ENCODE measurements around the gene HDHD5. TPM values are rescaled to one million over a fixed set of nuclear protein-coding genes. Genes with fewer than 3 reads are reported as not detected.

HDHD5 gene
- total RNA-seq, 1 experiment from 2014 or later: 37.2 TPM

DNA sequence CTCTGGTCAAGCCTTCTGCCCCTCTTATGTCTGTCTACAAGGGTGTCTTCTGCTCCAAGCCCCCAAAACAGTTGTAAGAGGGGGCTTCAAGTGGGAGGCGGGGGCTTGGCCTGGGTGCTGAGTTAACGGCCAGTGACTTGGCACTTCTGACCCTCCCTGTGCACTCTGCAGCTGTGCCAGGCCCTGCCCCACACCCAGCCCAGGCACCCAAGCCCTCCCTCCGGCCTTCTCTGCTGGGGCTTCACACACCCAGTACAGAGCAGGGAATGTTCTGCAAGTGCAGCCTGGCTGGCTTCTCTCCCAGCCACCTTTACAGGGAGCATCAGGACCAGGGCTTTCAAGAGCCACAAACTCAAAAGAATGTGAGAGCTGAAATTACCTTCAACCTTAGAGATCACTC, 41.7 kb downstream of the HDHD5 start:
- Histone ChIP-seq H3K4me3 (ENCODE audit: low read depth in 2 of 2, low read length in 2 of 2) (no peak overlapping the region), H3K27ac (ENCODE audit: low read length) (no peak overlapping the region), H3K27me3 (ENCODE audit: control insufficient read depth, insufficient read depth, low read length) (no peaks in the 10 kb centered on the region), H3K36me3 (ENCODE audit: control insufficient read depth, insufficient read depth, low read length) (no peaks in the 10 kb centered on the region), H3K9me3 (ENCODE audit: control insufficient read depth, insufficient read depth, low read depth, low read length) (no peaks in the 10 kb centered on the region), H3K4me1 (ENCODE audit: control insufficient read depth, insufficient read depth, low read length) (no peaks in the 10 kb centered on the region)
- no peak for ATAC-seq
- TF ChIP-seq TCF7L2 (IDR thresholded peaks at IDR 0.05; ENCODE audit: low read depth, low read length): no peak
- TF ChIP-seq POLR2AphosphoS5 (IDR thresholded peaks at IDR 0.05; ENCODE audit: low read depth, low read length): no peak
- TF ChIP-seq, protein P1, sequence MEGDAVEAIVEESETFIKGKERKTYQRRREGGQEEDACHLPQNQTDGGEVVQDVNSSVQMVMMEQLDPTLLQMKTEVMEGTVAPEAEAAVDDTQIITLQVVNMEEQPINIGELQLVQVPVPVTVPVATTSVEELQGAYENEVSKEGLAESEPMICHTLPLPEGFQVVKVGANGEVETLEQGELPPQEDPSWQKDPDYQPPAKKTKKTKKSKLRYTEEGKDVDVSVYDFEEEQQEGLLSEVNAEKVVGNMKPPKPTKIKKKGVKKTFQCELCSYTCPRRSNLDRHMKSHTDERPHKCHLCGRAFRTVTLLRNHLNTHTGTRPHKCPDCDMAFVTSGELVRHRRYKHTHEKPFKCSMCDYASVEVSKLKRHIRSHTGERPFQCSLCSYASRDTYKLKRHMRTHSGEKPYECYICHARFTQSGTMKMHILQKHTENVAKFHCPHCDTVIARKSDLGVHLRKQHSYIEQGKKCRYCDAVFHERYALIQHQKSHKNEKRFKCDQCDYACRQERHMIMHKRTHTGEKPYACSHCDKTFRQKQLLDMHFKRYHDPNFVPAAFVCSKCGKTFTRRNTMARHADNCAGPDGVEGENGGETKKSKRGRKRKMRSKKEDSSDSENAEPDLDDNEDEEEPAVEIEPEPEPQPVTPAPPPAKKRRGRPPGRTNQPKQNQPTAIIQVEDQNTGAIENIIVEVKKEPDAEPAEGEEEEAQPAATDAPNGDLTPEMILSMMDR (IDR thresholded peaks at IDR 0.05): no peak
- TF ChIP-seq SIN3A (IDR thresholded peaks at IDR 0.05; ENCODE audit: borderline replicate concordance, insufficient read depth, low read depth, low read length): no peak
- TF ChIP-seq REST (IDR thresholded peaks at IDR 0.05; ENCODE audit: insufficient read depth in 1 of 2, low read depth in 2 of 2, low read length in 1 of 2): no peak
- POLR2A ChIA-PET: no interaction called here
- intact Hi-C loops (cut with micrococcal nuclease; ENCODE audit: unreplicated experiment) (no loop called here), in situ Hi-C loops (cut with HindIII; ENCODE audit: low pct_unique_long_range_greater_than_20kb, low sequenced_read_pairs) (no loop called here)
- CTCF ChIA-PET: no interaction called here
- BruUV-seq (replicated peaks): no TSS peak
- DNase-seq (ENCODE audit: low read depth, low spot score): no peak

DNA sequence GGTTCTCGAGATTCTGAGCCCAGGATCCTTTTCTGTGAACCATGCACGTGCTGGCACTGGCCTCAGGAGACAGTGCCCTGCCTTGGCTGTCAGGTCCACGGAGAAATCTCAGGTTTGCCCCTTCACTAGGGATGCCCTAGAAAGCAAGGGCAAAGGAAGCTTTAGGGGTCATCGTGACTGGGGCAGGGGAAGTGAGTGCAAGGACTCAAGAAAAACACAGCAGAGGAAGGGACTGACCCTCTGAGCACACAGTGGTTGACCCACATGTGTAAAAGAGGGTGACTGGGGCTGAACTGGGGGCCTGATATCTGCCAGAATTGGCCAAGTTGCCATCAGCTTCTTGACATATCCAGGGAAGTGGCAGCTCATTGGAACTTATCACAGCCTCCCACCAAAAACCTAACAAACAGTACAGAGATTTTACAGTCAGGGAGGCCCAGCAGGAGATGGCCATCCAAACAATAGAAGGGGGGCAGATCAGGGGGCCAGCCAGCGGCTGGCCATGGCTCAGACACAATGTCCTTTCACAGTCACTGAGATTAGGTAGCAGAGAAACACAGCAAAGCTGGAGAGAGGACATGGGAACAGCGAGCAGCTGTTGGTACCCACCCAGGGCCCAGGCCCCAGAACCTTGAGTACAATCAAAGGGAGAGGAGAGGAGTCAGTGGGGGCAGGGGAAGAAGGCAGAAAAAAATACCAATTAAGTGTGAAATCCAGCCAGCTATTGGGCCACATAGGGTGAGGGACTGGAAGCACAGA, 42.3 kb downstream of the HDHD5 start:
- intact Hi-C loops (cut with micrococcal nuclease; ENCODE audit: unreplicated experiment): no loop called here
- Histone ChIP-seq H3K36me3 (ENCODE audit: control insufficient read depth, insufficient read depth, low read length) (no peaks in the 10 kb centered on the region), H3K27ac (ENCODE audit: low read length) (no peak overlapping the region), H3K9me3 (ENCODE audit: control insufficient read depth, insufficient read depth, low read depth, low read length) (no peaks in the 10 kb centered on the region), H3K4me3 (ENCODE audit: low read depth in 2 of 2, low read length in 2 of 2) (no peak overlapping the region), H3K4me1 (ENCODE audit: control insufficient read depth, insufficient read depth, low read length) (no peaks in the 10 kb centered on the region), H3K27me3 (ENCODE audit: control insufficient read depth, insufficient read depth, low read length) (no peaks in the 10 kb centered on the region)
- BruUV-seq (replicated peaks): no TSS peak
- ChIA-PET CTCF (no interaction called here), POLR2A (no interaction called here)
- ATAC-seq (no peak), DNase-seq (ENCODE audit: low read depth, low spot score) (no peak)
- TF ChIP-seq, protein P1 (IDR thresholded peaks at IDR 0.05): no peak
- in situ Hi-C loops (cut with HindIII; ENCODE audit: low pct_unique_long_range_greater_than_20kb, low sequenced_read_pairs): no loop called here

All from Panc1 (cell line).